H1 (cell line): ENCODE results near the gene CACNA1C. TPM values are rescaled to one million over a fixed set of nuclear protein-coding genes. Genes with fewer than 3 reads are reported as not detected.

Experiments used
- KDM1A ChIP-seq: fragments of 200-600, 300-600 bp; sonication (generic); IDR thresholded peaks from 2 replicates; pipeline ENCODE4 v1.7.1; 2016; ENCODE audit warnings: mild to moderate bottlenecking, low read length, borderline replicate concordance
- polyA plus RNA-seq, 7 experiments: library from polyadenylated mRNA; depleted of rRNA in 3 of 7; stranded (reverse) in 5 of 7; unstranded in 2 of 7; fragments of >200 nt in 5 of 7; fragments of 200-250 nt in 2 of 7; gene quantifications; 1 replicate in 5 of 7; 2 replicates in 1 of 7; 4 replicates in 1 of 7; pipeline versions ENCODE4 v1.2.1 to v1.2.3, GENCODE V29; 2011 to 2013; ENCODE audit warnings: missing spikeins in 2 of 7, mixed read lengths in 2 of 7
- total RNA-seq: library from RNA; stranded (reverse); fragmentation: NEBNext Ultra II Directional; extraction: Animal tissue kit (Norgen Biotek cat#: 25700); gene quantifications from 2 replicates; pipeline ENCODE4 v1.2.1, GENCODE V29; 2021
- TF ChIP-seq, protein P1 (sequence below): fragments of 300-600 bp; sonication (generic); IDR thresholded peaks from 2 replicates; pipeline ENCODE4 v1.7.1; 2012; ENCODE audit warnings: low read length, moderate library complexity, mild to moderate bottlenecking, inconsistent platforms; ENCODE audit not compliant: insufficient replicate concordance

CACNA1C gene
- total and polyA plus RNA-seq, 2 of the 8 experiments (the other 6 are each of a cell fraction or from before 2014, with no cell fraction given): 1.3 TPM

DNA sequence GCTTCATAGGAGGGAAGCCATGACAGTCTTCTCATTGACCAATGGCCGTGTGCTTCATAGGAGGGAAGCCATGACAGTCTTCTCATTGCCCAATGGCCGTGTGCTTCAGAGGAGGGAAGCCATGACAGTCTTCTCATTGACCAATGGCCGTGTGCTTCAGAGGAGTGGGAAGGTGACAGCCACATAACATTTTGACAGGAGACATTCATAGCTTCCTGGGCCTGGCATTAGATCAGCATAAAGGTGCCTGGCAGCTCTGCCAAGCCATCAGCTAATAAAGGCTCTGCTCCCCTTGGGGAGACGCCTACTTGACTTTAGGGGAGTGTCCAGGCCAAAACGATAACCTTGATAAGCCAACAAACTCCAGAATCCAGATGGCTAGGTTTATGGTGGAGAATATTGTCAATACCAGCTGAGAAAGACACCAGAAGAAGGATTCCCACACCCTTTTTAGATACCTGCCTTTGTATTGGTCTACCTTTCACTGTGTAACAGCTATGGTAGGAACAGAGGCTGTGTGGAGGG lies 468.0 kb downstream of the CACNA1C start (continued):
- TF ChIP-seq, protein P1, sequence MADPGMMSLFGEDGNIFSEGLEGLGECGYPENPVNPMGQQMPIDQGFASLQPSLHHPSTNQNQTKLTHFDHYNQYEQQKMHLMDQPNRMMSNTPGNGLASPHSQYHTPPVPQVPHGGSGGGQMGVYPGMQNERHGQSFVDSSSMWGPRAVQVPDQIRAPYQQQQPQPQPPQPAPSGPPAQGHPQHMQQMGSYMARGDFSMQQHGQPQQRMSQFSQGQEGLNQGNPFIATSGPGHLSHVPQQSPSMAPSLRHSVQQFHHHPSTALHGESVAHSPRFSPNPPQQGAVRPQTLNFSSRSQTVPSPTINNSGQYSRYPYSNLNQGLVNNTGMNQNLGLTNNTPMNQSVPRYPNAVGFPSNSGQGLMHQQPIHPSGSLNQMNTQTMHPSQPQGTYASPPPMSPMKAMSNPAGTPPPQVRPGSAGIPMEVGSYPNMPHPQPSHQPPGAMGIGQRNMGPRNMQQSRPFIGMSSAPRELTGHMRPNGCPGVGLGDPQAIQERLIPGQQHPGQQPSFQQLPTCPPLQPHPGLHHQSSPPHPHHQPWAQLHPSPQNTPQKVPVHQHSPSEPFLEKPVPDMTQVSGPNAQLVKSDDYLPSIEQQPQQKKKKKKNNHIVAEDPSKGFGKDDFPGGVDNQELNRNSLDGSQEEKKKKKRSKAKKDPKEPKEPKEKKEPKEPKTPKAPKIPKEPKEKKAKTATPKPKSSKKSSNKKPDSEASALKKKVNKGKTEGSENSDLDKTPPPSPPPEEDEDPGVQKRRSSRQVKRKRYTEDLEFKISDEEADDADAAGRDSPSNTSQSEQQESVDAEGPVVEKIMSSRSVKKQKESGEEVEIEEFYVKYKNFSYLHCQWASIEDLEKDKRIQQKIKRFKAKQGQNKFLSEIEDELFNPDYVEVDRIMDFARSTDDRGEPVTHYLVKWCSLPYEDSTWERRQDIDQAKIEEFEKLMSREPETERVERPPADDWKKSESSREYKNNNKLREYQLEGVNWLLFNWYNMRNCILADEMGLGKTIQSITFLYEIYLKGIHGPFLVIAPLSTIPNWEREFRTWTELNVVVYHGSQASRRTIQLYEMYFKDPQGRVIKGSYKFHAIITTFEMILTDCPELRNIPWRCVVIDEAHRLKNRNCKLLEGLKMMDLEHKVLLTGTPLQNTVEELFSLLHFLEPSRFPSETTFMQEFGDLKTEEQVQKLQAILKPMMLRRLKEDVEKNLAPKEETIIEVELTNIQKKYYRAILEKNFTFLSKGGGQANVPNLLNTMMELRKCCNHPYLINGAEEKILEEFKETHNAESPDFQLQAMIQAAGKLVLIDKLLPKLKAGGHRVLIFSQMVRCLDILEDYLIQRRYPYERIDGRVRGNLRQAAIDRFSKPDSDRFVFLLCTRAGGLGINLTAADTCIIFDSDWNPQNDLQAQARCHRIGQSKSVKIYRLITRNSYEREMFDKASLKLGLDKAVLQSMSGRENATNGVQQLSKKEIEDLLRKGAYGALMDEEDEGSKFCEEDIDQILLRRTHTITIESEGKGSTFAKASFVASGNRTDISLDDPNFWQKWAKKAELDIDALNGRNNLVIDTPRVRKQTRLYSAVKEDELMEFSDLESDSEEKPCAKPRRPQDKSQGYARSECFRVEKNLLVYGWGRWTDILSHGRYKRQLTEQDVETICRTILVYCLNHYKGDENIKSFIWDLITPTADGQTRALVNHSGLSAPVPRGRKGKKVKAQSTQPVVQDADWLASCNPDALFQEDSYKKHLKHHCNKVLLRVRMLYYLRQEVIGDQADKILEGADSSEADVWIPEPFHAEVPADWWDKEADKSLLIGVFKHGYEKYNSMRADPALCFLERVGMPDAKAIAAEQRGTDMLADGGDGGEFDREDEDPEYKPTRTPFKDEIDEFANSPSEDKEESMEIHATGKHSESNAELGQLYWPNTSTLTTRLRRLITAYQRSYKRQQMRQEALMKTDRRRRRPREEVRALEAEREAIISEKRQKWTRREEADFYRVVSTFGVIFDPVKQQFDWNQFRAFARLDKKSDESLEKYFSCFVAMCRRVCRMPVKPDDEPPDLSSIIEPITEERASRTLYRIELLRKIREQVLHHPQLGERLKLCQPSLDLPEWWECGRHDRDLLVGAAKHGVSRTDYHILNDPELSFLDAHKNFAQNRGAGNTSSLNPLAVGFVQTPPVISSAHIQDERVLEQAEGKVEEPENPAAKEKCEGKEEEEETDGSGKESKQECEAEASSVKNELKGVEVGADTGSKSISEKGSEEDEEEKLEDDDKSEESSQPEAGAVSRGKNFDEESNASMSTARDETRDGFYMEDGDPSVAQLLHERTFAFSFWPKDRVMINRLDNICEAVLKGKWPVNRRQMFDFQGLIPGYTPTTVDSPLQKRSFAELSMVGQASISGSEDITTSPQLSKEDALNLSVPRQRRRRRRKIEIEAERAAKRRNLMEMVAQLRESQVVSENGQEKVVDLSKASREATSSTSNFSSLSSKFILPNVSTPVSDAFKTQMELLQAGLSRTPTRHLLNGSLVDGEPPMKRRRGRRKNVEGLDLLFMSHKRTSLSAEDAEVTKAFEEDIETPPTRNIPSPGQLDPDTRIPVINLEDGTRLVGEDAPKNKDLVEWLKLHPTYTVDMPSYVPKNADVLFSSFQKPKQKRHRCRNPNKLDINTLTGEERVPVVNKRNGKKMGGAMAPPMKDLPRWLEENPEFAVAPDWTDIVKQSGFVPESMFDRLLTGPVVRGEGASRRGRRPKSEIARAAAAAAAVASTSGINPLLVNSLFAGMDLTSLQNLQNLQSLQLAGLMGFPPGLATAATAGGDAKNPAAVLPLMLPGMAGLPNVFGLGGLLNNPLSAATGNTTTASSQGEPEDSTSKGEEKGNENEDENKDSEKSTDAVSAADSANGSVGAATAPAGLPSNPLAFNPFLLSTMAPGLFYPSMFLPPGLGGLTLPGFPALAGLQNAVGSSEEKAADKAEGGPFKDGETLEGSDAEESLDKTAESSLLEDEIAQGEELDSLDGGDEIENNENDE: no peak
- no peak for TF ChIP-seq KDM1A
